Loucy (cell line): ENCODE data around the gene TAGLN2.

Source experiments
- H2AFZ ChIP-seq: fragments of 200-600 bp; sonication (generic); 2 replicates; pipeline ENCODE4 v1.6.0; 2016; ENCODE audit warnings: antibody characterized with exemption, mild to moderate bottlenecking, low read length, moderate library complexity
- H3F3A ChIP-seq: fragments of 200-600 bp; 2 replicates; pipeline ENCODE4 v1.6.0; 2016; ENCODE audit warnings: antibody characterized with exemption, low read depth, mild to moderate bottlenecking
- H3K27me3 ChIP-seq: fragments of 200-600 bp; sonication (generic); 2 replicates; pipeline ENCODE4 v1.6.1; 2014; ENCODE audit warnings: low read length, mild to moderate bottlenecking; ENCODE audit not compliant: insufficient read depth, poor library complexity, severe bottlenecking
- H3K36me3 ChIP-seq: fragments of 200-600 bp; sonication (generic); 2 replicates; pipeline ENCODE4 v1.6.1; 2016; ENCODE audit warnings: low read length; ENCODE audit not compliant: insufficient read depth
- H3K4me1 ChIP-seq: fragments of 200-600 bp; sonication (generic); 2 replicates; pipeline ENCODE4 v1.5.1; 2014; ENCODE audit warnings: low read length, mild to moderate bottlenecking; ENCODE audit not compliant: insufficient read depth, poor library complexity, severe bottlenecking
- H3K4me2 ChIP-seq: fragments of 200-600 bp; sonication (generic); 2 replicates; pipeline ENCODE4 v1.6.0; 2014; ENCODE audit warnings: antibody characterized with exemption, low read length, low read depth, mild to moderate bottlenecking; ENCODE audit not compliant: poor library complexity, severe bottlenecking
- H3K4me3 ChIP-seq: fragments of 200-600 bp; sonication (generic); 2 replicates; pipeline ENCODE4 v1.5.1; 2014; ENCODE audit warnings: low read length, mild to moderate bottlenecking, mixed read lengths; ENCODE audit not compliant: poor library complexity, severe bottlenecking
- H3K79me2 ChIP-seq: fragments of 200-600 bp; sonication (generic); 2 replicates; pipeline ENCODE4 v1.6.1; 2014; ENCODE audit warnings: low read length; ENCODE audit not compliant: insufficient read depth
- H3K9ac ChIP-seq: fragments of 200-600 bp; sonication (generic); 2 replicates; pipeline ENCODE4 v1.6.0; 2014; ENCODE audit warnings: mild to moderate bottlenecking, low read depth, low read length, moderate library complexity; ENCODE audit not compliant: poor library complexity, severe bottlenecking
- H3K9me2 ChIP-seq: fragments of 200-600 bp; sonication (generic); replicated peaks from 2 replicates; pipeline ENCODE4 v1.6.1; 2016; ENCODE audit warnings: low read depth, low read length, mixed read lengths
- H3K9me3 ChIP-seq: fragments of 200-600 bp; sonication (generic); 2 replicates; pipeline ENCODE4 v1.6.1; 2014; ENCODE audit warnings: mild to moderate bottlenecking, antibody characterized with exemption, low read length, low read depth; ENCODE audit not compliant: insufficient read depth
- H4K20me1 ChIP-seq: fragments of 200-600 bp; sonication (generic); 2 replicates; pipeline ENCODE4 v1.6.0; 2014; ENCODE audit warnings: antibody characterized with exemption, low read length, mild to moderate bottlenecking; ENCODE audit not compliant: insufficient read depth, poor library complexity, severe bottlenecking
- CTCF ChIP-seq: fragments of 200-600 bp; sonication (generic); conservative IDR thresholded peaks from 2 replicates; pipeline ENCODE4 v1.5.1; 2014; ENCODE audit warnings: mild to moderate bottlenecking, antibody characterized with exemption, low read length
- EZH2phosphoT487 ChIP-seq: fragments of 200-600 bp; IDR thresholded peaks from 2 replicates; pipeline ENCODE4 v1.6.1; 2018; ENCODE audit warnings: antibody characterized with exemption, mild to moderate bottlenecking, moderate library complexity, borderline replicate concordance

Gene TAGLN2

GRCh38 chr1:159937054-159937750, 11.9 kb upstream of the TAGLN2 start:
- TF ChIP-seq EZH2phosphoT487 = no peak
- TF ChIP-seq CTCF = no peak
- Histone ChIP-seq H3K36me3 (no peaks in the 10 kb centered on the region), H3K4me2 (no peak overlapping the region), H3K4me3 (no peak overlapping the region), H3K79me2 (no peaks in the 10 kb centered on the region), H3K9me2 (no peaks in the 10 kb centered on the region), H3K4me1 (no peaks in the 10 kb centered on the region), H3K9ac (no peak overlapping the region), H4K20me1 (no peaks in the 10 kb centered on the region), H3K9me3 (no peaks in the 10 kb centered on the region), H3K27me3 (no peaks in the 10 kb centered on the region), H3F3A (no peaks in the 10 kb centered on the region), H2AFZ (no peak overlapping the region)

GRCh38 chr1:159936273-159936904, 11.1 kb upstream of the TAGLN2 start:
- no peak for TF ChIP-seq EZH2phosphoT487
- TF ChIP-seq CTCF = peak; percentile 85
- Histone ChIP-seq H3K4me1 (no peaks in the 10 kb centered on the region), H3K4me3 (no peak overlapping the region), H4K20me1 (no peaks in the 10 kb centered on the region), H3K79me2 (no peaks in the 10 kb centered on the region), H3K4me2 (peak overlapping the region; percentile 28), H3K9me3 (no peaks in the 10 kb centered on the region), H3K9ac (no peak overlapping the region), H3K36me3 (no peaks in the 10 kb centered on the region), H3K9me2 (no peaks in the 10 kb centered on the region), H3F3A (no peaks in the 10 kb centered on the region), H3K27me3 (no peaks in the 10 kb centered on the region), H2AFZ (no peak overlapping the region)

GRCh38 chr1:159935719-159936272, 10.5 kb upstream of the TAGLN2 start:
- Histone ChIP-seq H4K20me1 (no peaks in the 10 kb centered on the region), H3K79me2 (no peaks in the 10 kb centered on the region), H3F3A (no peaks in the 10 kb centered on the region), H3K4me1 (no peaks in the 10 kb centered on the region), H2AFZ (no peak overlapping the region), H3K36me3 (no peaks in the 10 kb centered on the region), H3K9me2 (no peaks in the 10 kb centered on the region), H3K27me3 (no peaks in the 10 kb centered on the region), H3K9me3 (no peaks in the 10 kb centered on the region), H3K9ac (no peak overlapping the region), H3K4me2 (peak overlapping the region; percentile 28), H3K4me3 (no peak overlapping the region)
- no peak for TF ChIP-seq CTCF
- no peak for TF ChIP-seq EZH2phosphoT487
